Loucy (cell line): ENCODE results near the gene NCR2.

Experiments used
- CTCF ChIP-seq: fragments of 200-600 bp; sonication (generic); conservative IDR thresholded peaks from 2 replicates; pipeline ENCODE4 v1.5.1; 2014; ENCODE audit warnings: mild to moderate bottlenecking, antibody characterized with exemption, low read length
- EZH2phosphoT487 ChIP-seq: fragments of 200-600 bp; IDR thresholded peaks from 2 replicates; pipeline ENCODE4 v1.6.1; 2018; ENCODE audit warnings: antibody characterized with exemption, mild to moderate bottlenecking, moderate library complexity, borderline replicate concordance

GRCh38 chr6:41353333-41353732 lies 17.9 kb downstream of the NCR2 start:
- TF ChIP-seq CTCF (no peak), EZH2phosphoT487 (no peak)
